Activated CD4-positive, alpha-beta T cell treated with anti-CD3 and anti-CD28 coated beads, Interleukin-2, amount 10 ng/mL, durations not matched to agents 24 days and 14 days (primary cell): Measurements from ENCODE around the gene NTMT2. TPM values are rescaled to one million over a fixed set of nuclear protein-coding genes. Genes with fewer than 3 reads are reported as not detected.
"Not testable (repeated sequence)": the region's sequence is repeated elsewhere in the genome, so short reads cannot be mapped to it uniquely, and the experiment has no call there.

Source experiments
- DNase-seq: peaks from one replicate; pipeline ENCODE4 v3.0.0; 2022
- H3K27ac Mint-ChIP-seq: one replicate; pipeline ENCODE4 v1.8.0; 2022; ENCODE audit warnings: mild to moderate bottlenecking, mixed read lengths
- H3K27me3 Mint-ChIP-seq: one replicate; pipeline ENCODE4 v1.8.0; 2022; ENCODE audit warnings: mixed read lengths
- H3K36me3 Mint-ChIP-seq: one replicate; pipeline ENCODE4 v1.8.0; 2022; ENCODE audit warnings: low read depth, mild to moderate bottlenecking, mixed read lengths
- H3K4me1 Mint-ChIP-seq: one replicate; pipeline ENCODE4 v1.8.0; 2021; ENCODE audit warnings: mixed read lengths
- H3K4me3 Mint-ChIP-seq: one replicate; pipeline ENCODE4 v1.8.0; 2022; ENCODE audit warnings: mild to moderate bottlenecking, moderate library complexity, mixed read lengths
- H3K9me3 Mint-ChIP-seq: one replicate; pipeline ENCODE4 v1.8.0; 2021; ENCODE audit warnings: mixed read lengths
- intact Hi-C: fragments of 100-400 bp; cut with micrococcal nuclease; formaldehyde crosslinking; loops from one replicate; pipeline ENCODE4 v1.15.1; 2023
- total RNA-seq: library from RNA; stranded (reverse); gene quantifications from 2 replicates; pipeline ENCODE4 v1.2.3, GENCODE V29; 2022

NTMT2 gene
- total RNA-seq, 1 donor from 2014 or later = not detected

DNA sequence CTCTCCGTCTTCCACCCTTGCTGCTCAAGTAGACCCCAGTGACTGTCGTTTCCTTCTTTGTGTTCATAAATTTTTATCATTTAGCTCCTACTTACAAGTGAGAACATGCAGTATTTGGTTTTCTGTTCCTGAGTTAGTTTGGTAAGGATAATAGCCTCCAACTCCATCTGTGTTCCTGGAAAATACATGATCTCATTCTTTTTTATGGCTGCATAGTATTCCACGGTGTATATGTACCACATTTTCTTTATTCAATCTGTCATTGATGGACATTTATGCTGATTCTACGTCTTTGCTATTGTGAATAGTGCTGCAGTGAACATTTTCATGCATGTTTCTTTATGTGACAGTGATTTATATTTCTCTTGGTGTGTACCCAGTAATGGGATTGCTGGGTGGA lies 24.8 kb downstream of the NTMT2 start:
- DNase-seq, H3K27ac Mint-ChIP-seq, H3K36me3 Mint-ChIP-seq, H3K4me1 Mint-ChIP-seq, H3K27me3 Mint-ChIP-seq, H3K4me3 Mint-ChIP-seq, intact Hi-C loops: not testable (repeated sequence)
- H3K9me3 Mint-ChIP-seq = peaks cover 15% of the 10 kb centered on the region

DNA sequence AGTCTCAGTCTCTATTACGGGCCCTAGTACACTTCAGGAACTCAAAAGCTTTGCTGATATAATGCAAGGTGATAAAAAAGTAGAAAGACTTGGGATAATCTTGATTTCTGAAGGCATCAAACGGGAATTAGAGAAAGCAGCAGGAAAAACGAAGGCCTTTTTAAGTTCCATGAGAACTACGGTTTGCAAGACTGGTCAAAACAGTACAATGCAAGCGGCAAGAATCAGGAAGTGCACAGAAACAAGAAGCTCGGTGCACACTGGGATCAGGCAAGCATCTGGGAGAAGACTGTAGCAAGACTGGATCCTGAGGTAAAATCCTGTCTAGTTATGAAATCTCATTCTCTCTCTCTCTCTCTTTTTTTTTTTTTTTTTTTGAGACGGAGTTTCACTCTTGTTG lies 28.6 kb downstream of the NTMT2 start:
- Mint-ChIP-seq H3K4me3 (no peak overlapping the region), H3K27me3 (peaks cover 2% of the 10 kb centered on the region), H3K36me3 (no peaks in the 10 kb centered on the region), H3K27ac (no peak overlapping the region), H3K4me1 (no peaks in the 10 kb centered on the region), H3K9me3 (peaks cover 12% of the 10 kb centered on the region)
- no peak for DNase-seq
- intact Hi-C loops = no loop called here

DNA sequence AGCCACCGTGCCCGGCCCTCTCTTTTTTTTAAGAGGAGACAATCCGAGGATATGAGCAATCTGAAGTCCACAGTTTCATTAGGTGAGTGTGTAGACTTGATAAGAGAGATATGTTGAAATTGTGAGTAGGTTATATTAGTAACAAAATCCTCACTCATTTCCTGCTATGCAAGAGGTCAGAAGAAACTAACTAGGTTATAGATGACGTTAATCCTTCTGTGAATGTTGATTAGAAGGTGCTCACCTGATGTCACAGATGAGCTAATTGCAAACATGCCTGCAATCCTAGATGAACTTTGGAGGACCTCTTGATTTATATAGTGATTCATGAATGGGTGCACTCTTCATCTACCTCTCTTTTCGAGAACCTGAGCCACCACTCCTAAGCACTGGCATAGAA lies 29.3 kb downstream of the NTMT2 start:
- no peaks in the 10 kb centered on the region for H3K36me3 Mint-ChIP-seq
- no peaks in the 10 kb centered on the region for H3K4me1 Mint-ChIP-seq
- no peak overlapping the region for H3K27ac Mint-ChIP-seq
- DNase-seq = no peak
- peaks cover 12% of the 10 kb centered on the region for H3K9me3 Mint-ChIP-seq
- H3K4me3 Mint-ChIP-seq = no peak overlapping the region
- intact Hi-C loops = no loop called here
- H3K27me3 Mint-ChIP-seq = peaks cover 2% of the 10 kb centered on the region

DNA sequence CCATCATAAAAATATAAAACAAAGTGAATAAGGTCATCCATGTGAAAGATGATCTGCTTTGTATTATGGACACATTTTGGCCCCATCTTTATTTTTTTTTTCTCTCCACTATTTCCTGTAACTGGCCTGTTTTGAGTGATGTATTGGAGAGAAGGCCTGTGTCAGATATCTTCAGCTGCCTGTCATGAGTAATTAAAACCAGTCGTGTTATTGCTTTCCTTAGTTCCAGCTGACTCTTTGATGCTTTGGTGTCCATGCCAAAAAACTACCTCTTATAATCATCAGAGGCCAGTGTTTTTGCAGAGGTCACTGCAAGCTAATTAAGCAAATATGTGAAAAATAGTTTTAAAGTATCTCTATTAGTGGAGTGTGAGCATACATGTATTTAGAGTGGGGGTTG lies 29.7 kb downstream of the NTMT2 start:
- Mint-ChIP-seq H3K4me1 (no peaks in the 10 kb centered on the region), H3K36me3 (no peaks in the 10 kb centered on the region), H3K27me3 (peaks cover 2% of the 10 kb centered on the region), H3K4me3 (no peak overlapping the region), H3K27ac (no peak overlapping the region), H3K9me3 (peaks cover 7% of the 10 kb centered on the region)
- intact Hi-C loops = no loop called here
- DNase-seq = no peak

DNA sequence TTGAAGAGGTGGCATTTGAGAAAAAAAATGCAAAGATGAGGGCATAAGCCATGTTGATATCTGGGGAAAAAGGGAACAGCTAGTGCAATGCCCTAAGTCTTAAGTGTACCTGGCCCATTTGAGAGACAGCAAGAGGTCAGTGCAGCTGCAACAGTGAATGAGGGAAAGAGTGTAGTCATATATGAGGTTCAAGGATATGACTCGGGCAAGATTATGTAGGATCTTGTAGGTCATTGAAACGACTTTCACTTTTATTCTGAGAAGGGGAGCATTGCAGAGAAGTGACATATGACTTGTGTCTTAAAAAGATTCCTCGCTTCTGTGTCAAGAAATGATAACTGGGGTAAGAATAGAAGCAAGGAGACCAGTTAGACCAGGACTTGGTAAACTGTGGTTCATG lies 31.0 kb downstream of the NTMT2 start:
- no peak for DNase-seq
- Mint-ChIP-seq H3K27ac (no peak overlapping the region), H3K9me3 (peaks cover 3% of the 10 kb centered on the region), H3K4me1 (no peaks in the 10 kb centered on the region), H3K27me3 (peaks cover 2% of the 10 kb centered on the region), H3K36me3 (no peaks in the 10 kb centered on the region), H3K4me3 (no peak overlapping the region)
- intact Hi-C loops = no loop called here

DNA sequence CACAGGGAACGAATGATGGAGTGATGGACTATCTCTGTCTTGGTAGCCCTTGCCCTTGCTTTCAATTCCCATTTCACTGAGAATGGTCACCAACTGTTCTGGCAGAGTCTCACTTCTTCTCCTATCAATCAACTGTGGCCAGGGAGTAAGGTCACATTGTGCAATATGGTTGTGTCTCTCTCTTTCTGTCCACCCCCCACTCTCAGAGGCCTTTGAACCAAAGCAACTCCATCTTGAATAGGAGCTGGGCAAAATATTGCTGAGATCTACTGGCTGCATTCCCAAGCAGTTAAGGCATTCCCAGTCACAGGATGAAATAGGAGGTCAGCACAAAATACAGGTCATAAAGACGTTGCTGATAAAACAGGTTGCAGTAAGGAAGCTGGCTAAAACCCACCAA lies 36.7 kb downstream of the NTMT2 start:
- H3K4me3 Mint-ChIP-seq = no peak overlapping the region
- no peaks in the 10 kb centered on the region for H3K36me3 Mint-ChIP-seq
- no peak for DNase-seq
- intact Hi-C loops = no loop called here
- no peaks in the 10 kb centered on the region for H3K4me1 Mint-ChIP-seq
- no peak overlapping the region for H3K27ac Mint-ChIP-seq
- peaks cover 2% of the 10 kb centered on the region for H3K27me3 Mint-ChIP-seq
- no peaks in the 10 kb centered on the region for H3K9me3 Mint-ChIP-seq

DNA sequence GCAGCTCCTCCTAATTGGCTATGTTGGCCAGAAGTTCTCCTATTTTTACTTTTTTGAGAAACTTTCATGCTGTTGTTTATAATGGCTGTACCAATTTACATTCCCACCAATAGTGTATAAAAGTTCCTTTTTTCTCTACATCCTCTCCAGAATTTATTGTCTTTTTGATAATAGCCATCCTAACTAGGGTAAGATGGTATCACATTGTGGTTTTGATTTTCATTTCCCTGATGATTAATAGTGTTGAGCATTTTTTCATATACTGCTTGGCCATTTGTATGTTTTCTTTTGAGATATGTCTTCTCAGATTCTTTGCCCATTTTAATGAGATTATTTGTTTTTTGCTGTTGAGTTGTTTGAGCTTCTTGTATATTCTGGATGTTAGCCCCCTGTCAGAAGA lies 46.8 kb downstream of the NTMT2 start:
- Mint-ChIP-seq H3K9me3 (peaks cover 6% of the 10 kb centered on the region), H3K27me3 (peaks cover 4% of the 10 kb centered on the region)

DNA sequence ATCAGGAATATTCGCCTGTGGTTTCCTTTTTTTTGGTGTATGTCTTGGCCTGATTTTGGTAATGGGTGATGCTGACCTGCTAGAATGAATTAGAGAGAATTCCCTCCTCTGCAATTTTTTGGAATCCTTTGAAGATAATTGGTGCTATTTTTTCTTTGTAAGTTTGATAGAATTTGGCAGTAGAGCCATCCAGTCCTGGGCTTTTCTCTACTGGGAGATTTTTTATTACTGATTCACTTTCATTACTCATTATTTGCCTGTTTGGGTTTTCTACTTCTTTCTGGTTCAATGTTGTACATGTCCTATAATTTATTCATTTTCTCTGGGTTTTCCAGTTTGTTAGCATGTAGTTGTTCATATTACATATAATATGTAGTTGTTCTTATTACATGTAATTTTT lies 48.7 kb downstream of the NTMT2 start:
- Mint-ChIP-seq H3K36me3 (no peaks in the 10 kb centered on the region), H3K9me3 (peaks cover 6% of the 10 kb centered on the region), H3K27me3 (peaks cover 4% of the 10 kb centered on the region), H3K27ac (no peak overlapping the region), H3K4me3 (no peak overlapping the region), H3K4me1 (no peaks in the 10 kb centered on the region)
- intact Hi-C loops = no loop called here
- no peak for DNase-seq

More for the DNA sequence above, 46.8 kb downstream of the NTMT2 start:
- no peak for DNase-seq
- Mint-ChIP-seq H3K36me3 (no peaks in the 10 kb centered on the region), H3K4me1 (no peaks in the 10 kb centered on the region), H3K27ac (no peak overlapping the region), H3K4me3 (no peak overlapping the region)
- intact Hi-C loops = no loop called here

DNA sequence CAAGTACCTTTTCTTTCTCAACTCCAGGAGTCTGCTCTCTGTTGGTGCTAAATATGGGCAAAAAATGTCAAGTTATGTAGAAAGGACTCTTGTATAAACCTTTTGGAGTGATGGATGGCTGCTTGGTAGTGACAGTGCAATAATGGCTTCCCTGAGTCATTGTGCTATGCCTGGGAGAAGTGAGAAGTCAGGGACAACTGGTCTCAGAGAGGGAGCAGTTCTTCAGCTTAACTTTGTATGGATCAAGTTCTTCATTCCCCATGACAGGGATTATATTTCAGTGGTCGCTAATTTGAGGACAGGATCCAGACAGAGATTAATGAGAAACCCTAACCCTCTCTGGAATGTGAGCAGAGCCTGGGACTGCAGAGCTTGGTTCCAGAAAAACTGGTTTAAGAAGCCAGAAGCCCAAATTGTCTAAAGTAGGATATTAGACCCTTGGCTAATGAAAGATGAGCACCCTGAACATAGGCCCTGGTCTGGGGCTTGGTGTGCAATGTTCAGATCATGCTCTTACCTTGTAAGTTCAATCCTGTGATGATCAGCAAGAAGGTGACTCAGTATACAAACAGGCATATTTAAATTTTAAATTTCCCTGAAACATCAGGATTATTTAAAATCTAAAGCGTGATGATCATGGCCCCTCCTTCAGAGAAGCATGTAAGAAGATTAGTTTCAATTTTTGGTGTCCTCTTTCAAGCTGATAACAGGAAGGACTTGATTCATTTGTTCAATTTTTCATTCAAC lies 50.9 kb downstream of the NTMT2 start:
- peaks cover 2% of the 10 kb centered on the region for H3K27me3 Mint-ChIP-seq
- no peaks in the 10 kb centered on the region for H3K4me1 Mint-ChIP-seq
- no peak overlapping the region for H3K4me3 Mint-ChIP-seq
- H3K9me3 Mint-ChIP-seq = no peaks in the 10 kb centered on the region
- DNase-seq = no peak
- no peaks in the 10 kb centered on the region for H3K36me3 Mint-ChIP-seq
- intact Hi-C loops = no loop called here
- H3K27ac Mint-ChIP-seq = no peak overlapping the region

DNA sequence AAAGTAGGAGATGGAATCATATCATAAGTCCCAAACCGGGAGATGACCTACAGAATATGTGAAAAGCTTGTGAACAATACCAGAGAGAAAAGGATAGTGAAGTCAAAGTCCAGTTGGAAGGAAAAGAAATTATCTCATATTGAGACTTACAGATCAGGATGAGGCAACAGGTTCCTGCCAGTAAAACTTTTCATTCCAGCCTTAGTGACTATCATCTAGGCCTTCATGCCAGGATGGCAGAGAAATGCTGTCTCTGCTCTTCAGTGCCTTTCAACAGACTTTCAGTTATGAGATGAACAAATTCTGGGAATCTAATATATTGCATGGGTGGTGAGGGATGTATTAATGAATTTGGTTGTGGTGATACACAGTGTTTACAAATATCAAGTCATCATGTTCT lies 52.3 kb downstream of the NTMT2 start:
- no peaks in the 10 kb centered on the region for H3K36me3 Mint-ChIP-seq
- peaks cover 2% of the 10 kb centered on the region for H3K27me3 Mint-ChIP-seq
- H3K27ac Mint-ChIP-seq = no peak overlapping the region
- no peaks in the 10 kb centered on the region for H3K4me1 Mint-ChIP-seq
- intact Hi-C loops = no loop called here
- H3K9me3 Mint-ChIP-seq = no peaks in the 10 kb centered on the region
- no peak overlapping the region for H3K4me3 Mint-ChIP-seq
- DNase-seq = no peak

DNA sequence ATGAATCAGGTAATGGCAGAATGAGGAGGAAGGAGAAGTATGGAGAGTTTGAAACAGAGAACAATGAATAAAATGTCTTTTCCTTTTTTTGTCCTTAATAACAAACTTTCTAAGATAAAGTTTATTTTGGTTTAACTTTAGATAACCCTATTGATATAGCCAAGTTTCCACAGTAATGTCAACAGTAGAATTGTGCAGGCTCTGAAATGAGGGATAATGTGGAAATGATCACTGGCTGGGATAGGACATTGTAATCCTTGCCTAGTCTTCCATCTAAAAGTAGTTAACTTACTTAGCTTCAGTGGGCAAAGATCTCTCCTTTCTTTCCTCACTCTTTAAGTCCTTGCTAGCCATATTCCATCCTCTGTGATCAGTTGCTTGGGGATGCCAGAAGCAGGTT lies 52.8 kb downstream of the NTMT2 start:
- no peak overlapping the region for H3K27ac Mint-ChIP-seq
- H3K9me3 Mint-ChIP-seq = no peaks in the 10 kb centered on the region
- H3K27me3 Mint-ChIP-seq = peaks cover 2% of the 10 kb centered on the region
- H3K4me3 Mint-ChIP-seq = no peak overlapping the region
- H3K4me1 Mint-ChIP-seq = no peaks in the 10 kb centered on the region
- no peak for DNase-seq
- intact Hi-C loops = no loop called here
- no peaks in the 10 kb centered on the region for H3K36me3 Mint-ChIP-seq

DNA sequence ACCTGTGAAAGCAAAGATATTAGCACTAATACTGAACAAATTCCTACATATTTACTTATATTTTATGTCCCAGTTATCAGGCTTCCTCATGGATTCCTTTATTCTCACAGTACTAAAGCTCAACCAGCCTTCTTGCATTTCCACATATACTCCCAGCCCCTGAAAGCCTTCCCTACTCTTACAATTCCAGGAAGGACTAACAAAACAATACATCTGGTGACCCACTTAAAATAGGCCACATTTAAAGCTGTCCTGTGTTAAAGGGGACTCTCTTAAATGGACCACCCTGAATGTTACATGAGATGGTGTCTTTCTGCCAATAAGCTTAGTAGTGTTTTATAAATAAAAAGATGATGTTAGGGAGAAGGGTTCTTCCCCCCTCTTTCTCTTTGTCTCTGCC lies 54.4 kb downstream of the NTMT2 start:
- Mint-ChIP-seq H3K9me3 (no peaks in the 10 kb centered on the region), H3K27me3 (peaks cover 8% of the 10 kb centered on the region), H3K36me3 (no peaks in the 10 kb centered on the region), H3K4me3 (no peak overlapping the region), H3K4me1 (no peaks in the 10 kb centered on the region), H3K27ac (no peak overlapping the region)
- intact Hi-C loops = no loop called here
- no peak for DNase-seq

DNA sequence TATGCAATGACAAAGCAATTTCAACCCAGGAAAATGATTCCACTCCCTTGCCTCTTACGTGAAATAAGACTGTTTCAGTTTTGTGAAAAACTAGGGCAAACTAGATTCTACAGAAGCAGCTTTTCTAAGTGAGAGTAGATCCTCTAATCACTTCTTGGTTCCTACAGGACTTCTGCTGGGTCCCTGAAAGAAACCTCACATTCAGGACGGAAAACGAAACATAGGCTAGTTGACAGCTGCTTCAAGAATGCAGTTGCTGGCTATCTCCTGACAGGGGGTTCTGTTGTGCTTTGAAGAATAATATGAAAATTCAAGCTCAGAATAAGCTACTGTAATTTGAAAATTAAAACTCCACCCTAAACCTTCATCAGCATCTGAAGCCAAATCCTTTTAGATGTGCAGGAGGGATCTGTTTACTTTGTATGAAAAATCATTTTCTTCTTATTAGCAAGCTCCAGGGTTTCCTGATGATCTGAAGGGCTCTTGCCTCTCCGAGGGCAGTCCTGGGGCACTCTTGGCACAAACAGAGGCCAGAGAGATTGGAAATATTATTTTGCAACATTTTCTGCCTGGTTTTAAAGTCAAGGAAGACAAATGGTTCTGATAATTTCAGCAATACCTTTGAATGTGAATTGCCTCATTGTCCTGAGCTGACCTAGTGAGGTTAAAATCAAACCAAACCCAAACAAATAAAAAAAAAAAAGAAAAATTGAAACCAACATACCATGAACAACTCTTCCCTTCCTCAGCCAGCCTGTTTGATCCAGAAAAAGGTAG lies 55.0 kb downstream of the NTMT2 start:
- Mint-ChIP-seq H3K36me3 (no peaks in the 10 kb centered on the region), H3K9me3 (no peaks in the 10 kb centered on the region), H3K4me3 (no peak overlapping the region), H3K27ac (no peak overlapping the region), H3K4me1 (no peaks in the 10 kb centered on the region), H3K27me3 (peaks cover 8% of the 10 kb centered on the region)
- intact Hi-C loops = no loop called here
- DNase-seq = no peak

DNA sequence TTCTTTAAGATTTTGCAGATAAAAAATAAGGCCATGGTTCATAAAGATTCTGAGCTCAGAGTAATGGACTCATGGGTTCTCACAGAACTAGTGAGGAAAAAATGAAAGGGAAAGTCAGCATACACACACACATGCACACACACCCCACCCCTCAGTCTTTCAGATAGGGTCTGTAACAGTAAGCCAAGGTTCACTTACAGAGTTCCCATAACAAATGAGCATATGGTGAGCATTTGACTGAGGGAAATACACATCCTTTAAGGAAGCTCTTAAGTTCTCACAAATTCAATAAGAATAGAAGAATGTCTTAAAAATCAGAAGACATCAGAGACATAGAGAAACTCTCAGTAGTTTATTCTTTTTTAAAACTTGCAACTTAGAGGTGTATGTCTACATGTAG lies 57.9 kb downstream of the NTMT2 start:
- H3K4me3 Mint-ChIP-seq = no peak overlapping the region
- H3K9me3 Mint-ChIP-seq = peaks cover 7% of the 10 kb centered on the region
- H3K36me3 Mint-ChIP-seq = no peaks in the 10 kb centered on the region
- no peaks in the 10 kb centered on the region for H3K4me1 Mint-ChIP-seq
- no peak for DNase-seq
- peaks cover 8% of the 10 kb centered on the region for H3K27me3 Mint-ChIP-seq
- intact Hi-C loops = no loop called here
- no peak overlapping the region for H3K27ac Mint-ChIP-seq
